GM12878 (cell line): ENCODE results near the gene CNTN4. TPM values are rescaled to one million over a fixed set of nuclear protein-coding genes. Genes with fewer than 3 reads are reported as not detected.

ENCODE experiments used
- ATAC-seq: fragments of 200-7000 bp; cut with Tn5 transposase; 3 replicates; pipeline ENCODE4 v1.9.1; 2020; ENCODE audit warnings: mild to moderate bottlenecking, moderate library complexity
- BruUV-seq: library from RNA; stranded (reverse); fragments of 400-500 nt; replicated peaks from 2 replicates; lab custom pipeline; 2021; lab: Mats Ljungman, UMichigan
- CTCF ChIA-PET: fragments of 300-600 bp; sonication (Branson Sonifier 250); formaldehyde crosslinking; extraction: SDS; loops from one replicate; lab custom pipeline; 2021; ENCODE audit warnings: inconsistent platforms; lab: Yijun Ruan, JAX
- POLR2A ChIA-PET: fragments of 350-600 bp; formaldehyde crosslinking; extraction: SDS; loops from one replicate; lab custom pipeline; 2021; ENCODE audit warnings: inconsistent platforms; lab: Charles Lee
- RAD21 ChIA-PET: fragments of 300-600 bp; sonication (Branson Sonifier 250); formaldehyde crosslinking; loops from one replicate; lab custom pipeline; 2023; ENCODE audit warnings: antibody characterized with exemption; ENCODE audit not compliant: unreplicated experiment; lab: Charles Lee
- SMC1A ChIA-PET: fragments of 300-600 bp; sonication (Branson Sonifier 250); formaldehyde crosslinking; loops from one replicate; lab custom pipeline; 2023; ENCODE audit not compliant: unreplicated experiment, uncharacterized antibody; lab: Charles Lee
- DNase-seq: peaks from one replicate; pipeline ENCODE4 v3.0.0-alpha.2; 2011; ENCODE audit warnings: low read depth, low spot score
- FAIRE-seq: peaks from 3 replicates; lab custom pipeline; 2011; peaks lifted over from hg19 to GRCh38; lab: Jason Lieb, UNC
- H2AFZ ChIP-seq: 2 replicates; pipeline ENCODE4 v1.6.0; 2011; ENCODE audit warnings: low read depth, low read length, control low read depth; ENCODE audit not compliant: control insufficient read depth
- H3K27ac ChIP-seq: 2 replicates; pipeline ENCODE4 v1.5.1; 2011; ENCODE audit warnings: control low read depth; ENCODE audit not compliant: control insufficient read depth, insufficient read depth
- H3K27me3 ChIP-seq, 2 experiments: replicated peaks in 1 of 2; 2 replicates each; pipeline versions ENCODE4 v1.6.0 to v1.6.1; 2011; ENCODE audit warnings: low read length in 1 of 2; ENCODE audit not compliant: control insufficient read depth in 2 of 2, insufficient read depth in 2 of 2
- H3K36me3 ChIP-seq, 2 experiments: 2 replicates each; pipeline ENCODE4 v1.5.1; 2011; ENCODE audit warnings: low read length in 1 of 2; ENCODE audit not compliant: control insufficient read depth in 2 of 2, insufficient read depth in 2 of 2
- H3K4me1 ChIP-seq: 2 replicates; pipeline ENCODE4 v1.6.1; 2011; ENCODE audit warnings: mild to moderate bottlenecking, low read length, moderate library complexity, mixed read lengths; ENCODE audit not compliant: control insufficient read depth, insufficient read depth
- H3K4me2 ChIP-seq: 2 replicates; pipeline ENCODE4 v1.6.0; 2011; ENCODE audit warnings: control low read depth; ENCODE audit not compliant: control insufficient read depth, insufficient read depth
- H3K4me3 ChIP-seq: fragments of 200-600 bp; sonication (generic); 2 replicates; pipeline ENCODE4 v1.5.1; 2016
- H3K79me2 ChIP-seq: 2 replicates; pipeline ENCODE4 v1.6.0; 2011; ENCODE audit warnings: low read length; ENCODE audit not compliant: control insufficient read depth, insufficient read depth
- H3K9ac ChIP-seq: 2 replicates; pipeline ENCODE4 v1.8.0; 2011; ENCODE audit warnings: low read length, control low read depth, mixed read lengths; ENCODE audit not compliant: control insufficient read depth, insufficient read depth
- H3K9me3 ChIP-seq: replicated peaks from 3 replicates; pipeline ENCODE4 v1.5.1; 2011; ENCODE audit warnings: mild to moderate bottlenecking, low read length; ENCODE audit not compliant: control insufficient read depth, insufficient read depth
- H4K20me1 ChIP-seq: 2 replicates; pipeline ENCODE4 v1.6.0; 2011; ENCODE audit not compliant: control insufficient read depth, insufficient read depth
- BMI1 ChIP-seq: fragments of 450-650 bp; IDR thresholded peaks from 2 replicates; pipeline ENCODE4 v1.6.1; 2016; ENCODE audit warnings: mild to moderate bottlenecking, moderate library complexity, borderline replicate concordance
- JUNB ChIP-seq: IDR thresholded peaks from 2 replicates; pipeline ENCODE4 v1.6.1; 2016; ENCODE audit warnings: antibody characterized with exemption, mild to moderate bottlenecking
- NFYA ChIP-seq: IDR thresholded peaks from 2 replicates; pipeline ENCODE4 v1.6.1; 2011; ENCODE audit warnings: low read depth, mild to moderate bottlenecking, low read length, improper control_type of control experiment, borderline replicate concordance
- NR2F1 ChIP-seq: fragments of 450-650 bp; conservative IDR thresholded peaks from 2 replicates; pipeline ENCODE4 v1.6.1; 2017; ENCODE audit warnings: mild to moderate bottlenecking
- POU2F2 ChIP-seq: IDR thresholded peaks from 3 replicates; pipeline ENCODE4 v1.6.1; 2011; ENCODE audit warnings: low read depth, mild to moderate bottlenecking, low read length, borderline replicate concordance
- SMC3 ChIP-seq: IDR thresholded peaks from 2 replicates; pipeline ENCODE4 v1.6.1; 2011; ENCODE audit warnings: low read length, improper control_type of control experiment, borderline replicate concordance
- SUZ12 ChIP-seq: fragments of 200-600 bp; sonication (generic); IDR thresholded peaks from one replicate; pipeline ENCODE4 v1.6.1; 2018; ENCODE audit warnings: antibody characterized with exemption, mild to moderate bottlenecking; ENCODE audit not compliant: unreplicated experiment
- ZNF274 ChIP-seq: IDR thresholded peaks from one replicate; pipeline ENCODE4 v1.8.0; 2011; ENCODE audit not compliant: insufficient read length, insufficient read depth
- WGBS: methylation state at CpG from one replicate; pipeline ENCODE4 v1.1.6; 2016; ENCODE audit warnings: low lambda C conversion rate; ENCODE audit not compliant: insufficient replicate concordance, insufficient coverage; ENCODE audit errors: missing lambda C conversion rate; 5-methylcytosine and 5-hydroxymethylcytosine counted together
- in situ Hi-C: fragments of 300-500 bp; cut with MboI; formaldehyde crosslinking; loops from 9 replicates; pipeline ENCODE4 v1.14.3; 2018; ENCODE audit warnings: mixed read lengths
- intact Hi-C: fragments of 100-400 bp; cut with micrococcal nuclease; formaldehyde crosslinking; loops from one replicate; pipeline ENCODE4 v1.14.2; 2022; ENCODE audit not compliant: unreplicated experiment
- polyA plus RNA-seq, 11 experiments: library from polyadenylated mRNA; depleted of rRNA in 4 of 11; unstranded in 6 of 11; stranded (reverse) in 5 of 11; fragments of >200 nt; fragmentation: Nextera tagmentation in 4 of 11; fragmentation: Illumina TruSeq in 1 of 11; extraction: Ambion mirVana in 4 of 11; extraction: Trizol in 1 of 11; gene quantifications; 1 replicate in 1 of 11; 2 replicates in 10 of 11; pipeline versions ENCODE4 v1.2.1 to v1.2.3, GENCODE V29; 2011 to 2016; ENCODE audit warnings: inconsistent platforms in 2 of 11, missing spikeins in 2 of 11, low read depth in 1 of 11
- total RNA-seq, 4 experiments: library from RNA; depleted of rRNA in 3 of 4; stranded (reverse); fragments of >200 nt in 3 of 4; fragmentation: Illumina TruSeq in 1 of 4; extraction: Trizol in 1 of 4; gene quantifications; 2 replicates each; pipeline versions ENCODE4 v1.2.1 to v1.2.3, GENCODE V29; 2013 to 2021
- TF ChIP-seq, protein P1 (sequence below): fragments of 450-650 bp; IDR thresholded peaks from 2 replicates; pipeline ENCODE4 v1.6.1; 2018; ENCODE audit warnings: borderline replicate concordance, mild to moderate bottlenecking; ENCODE audit not compliant: partially characterized antibody
- TF ChIP-seq, protein P2 (sequence below): fragments of 450-650 bp; IDR thresholded peaks from 2 replicates; pipeline ENCODE4 v1.6.1; 2017; ENCODE audit warnings: mild to moderate bottlenecking

The CNTN4 gene
- total and polyA plus RNA-seq, 10 of the 15 experiments (the other 5 are each of a cell fraction or from before 2014, with no cell fraction given), result 0.05 to 0.43 (median 0.15) TPM; not detected in 1

DNA sequence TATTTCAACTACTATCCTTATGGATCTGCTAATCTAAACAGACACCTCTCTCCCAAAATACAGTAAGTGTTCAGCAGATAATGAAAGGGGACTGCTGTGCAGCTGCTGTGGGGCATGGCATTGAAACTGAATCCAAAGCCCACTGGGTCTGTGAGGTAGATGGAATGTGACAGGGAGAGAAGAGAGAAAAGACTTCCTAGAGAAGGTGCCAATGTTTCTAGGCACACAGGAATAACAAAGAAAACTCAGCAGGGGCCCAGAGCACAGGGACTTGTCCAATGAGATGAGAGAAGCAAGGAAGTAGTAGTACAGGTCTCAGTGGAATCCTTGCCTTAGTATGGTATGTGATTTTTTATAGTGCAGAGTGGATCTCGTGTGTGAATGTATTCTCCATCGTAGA lies 553.7 kb downstream of the CNTN4 start:
- ChIA-PET SMC1A (interaction anchor here (0.9 to 1.6 kb wide), 2 partner anchors 9 to 28 kb away, joined by 3 read pairs; no protein-coding TSS in a partner anchor), POLR2A (no interaction called here), CTCF (no interaction called here), RAD21 (no interaction called here)
- no peak for ATAC-seq
- Histone ChIP-seq H3K4me3 (no peak overlapping the region), H3K27ac (no peak overlapping the region), H3K9ac (no peak overlapping the region), H3K4me2 (no peak overlapping the region), H2AFZ (no peak overlapping the region), H4K20me1 (no peaks in the 10 kb centered on the region), H3K27me3 (no peaks in the 10 kb centered on the region), H3K79me2 (no peaks in the 10 kb centered on the region), H3K36me3 (no peaks in the 10 kb centered on the region), H3K4me1 (peaks cover 3% of the 10 kb centered on the region; the same call in 1 of the 2 replicates), H3K9me3 (peaks cover 2% of the 10 kb centered on the region; the same call in 2 of the 3 replicates)
- TF ChIP-seq BMI1 (no peak), SUZ12 (no peak), NR2F1 (no peak), ZNF274 (no peak), JUNB (no peak), SMC3 (no peak), POU2F2 (no peak), NFYA (no peak)
- TF ChIP-seq, protein P1, sequence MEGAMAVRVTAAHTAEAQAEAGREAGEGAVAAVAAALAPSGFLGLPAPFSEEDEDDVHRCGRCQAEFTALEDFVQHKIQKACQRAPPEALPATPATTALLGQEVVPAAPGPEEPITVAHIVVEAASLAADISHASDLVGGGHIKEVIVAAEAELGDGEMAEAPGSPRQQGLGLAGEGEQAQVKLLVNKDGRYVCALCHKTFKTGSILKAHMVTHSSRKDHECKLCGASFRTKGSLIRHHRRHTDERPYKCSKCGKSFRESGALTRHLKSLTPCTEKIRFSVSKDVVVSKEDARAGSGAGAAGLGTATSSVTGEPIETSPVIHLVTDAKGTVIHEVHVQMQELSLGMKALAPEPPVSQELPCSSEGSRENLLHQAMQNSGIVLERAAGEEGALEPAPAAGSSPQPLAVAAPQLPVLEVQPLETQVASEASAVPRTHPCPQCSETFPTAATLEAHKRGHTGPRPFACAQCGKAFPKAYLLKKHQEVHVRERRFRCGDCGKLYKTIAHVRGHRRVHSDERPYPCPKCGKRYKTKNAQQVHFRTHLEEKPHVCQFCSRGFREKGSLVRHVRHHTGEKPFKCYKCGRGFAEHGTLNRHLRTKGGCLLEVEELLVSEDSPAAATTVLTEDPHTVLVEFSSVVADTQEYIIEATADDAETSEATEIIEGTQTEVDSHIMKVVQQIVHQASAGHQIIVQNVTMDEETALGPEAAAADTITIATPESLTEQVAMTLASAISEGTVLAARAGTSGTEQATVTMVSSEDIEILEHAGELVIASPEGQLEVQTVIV, result no peak
- TF ChIP-seq, protein P2, sequence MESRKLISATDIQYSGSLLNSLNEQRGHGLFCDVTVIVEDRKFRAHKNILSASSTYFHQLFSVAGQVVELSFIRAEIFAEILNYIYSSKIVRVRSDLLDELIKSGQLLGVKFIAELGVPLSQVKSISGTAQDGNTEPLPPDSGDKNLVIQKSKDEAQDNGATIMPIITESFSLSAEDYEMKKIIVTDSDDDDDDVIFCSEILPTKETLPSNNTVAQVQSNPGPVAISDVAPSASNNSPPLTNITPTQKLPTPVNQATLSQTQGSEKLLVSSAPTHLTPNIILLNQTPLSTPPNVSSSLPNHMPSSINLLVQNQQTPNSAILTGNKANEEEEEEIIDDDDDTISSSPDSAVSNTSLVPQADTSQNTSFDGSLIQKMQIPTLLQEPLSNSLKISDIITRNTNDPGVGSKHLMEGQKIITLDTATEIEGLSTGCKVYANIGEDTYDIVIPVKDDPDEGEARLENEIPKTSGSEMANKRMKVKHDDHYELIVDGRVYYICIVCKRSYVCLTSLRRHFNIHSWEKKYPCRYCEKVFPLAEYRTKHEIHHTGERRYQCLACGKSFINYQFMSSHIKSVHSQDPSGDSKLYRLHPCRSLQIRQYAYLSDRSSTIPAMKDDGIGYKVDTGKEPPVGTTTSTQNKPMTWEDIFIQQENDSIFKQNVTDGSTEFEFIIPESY, result no peak
- DNase-seq, result no peak
- 53% methylated on average over 2 of the region's 2 CpGs for WGBS
- BruUV-seq, result no TSS peak
- no peak for FAIRE-seq
- in situ Hi-C loops, result no loop called here
- intact Hi-C loops, result no loop called here
